ENCODE data around the gene CMTM5. TPM values are rescaled to one million over a fixed set of nuclear protein-coding genes. Genes with fewer than 3 reads are reported as not detected.
"Not testable (repeated sequence)": the region's sequence is repeated elsewhere in the genome, so short reads cannot be mapped to it uniquely, and the experiment has no call there.

CMTM5 gene
- total and polyA plus RNA-seq, 7 donors, result 1.2 to 4.6 (median 3.1) TPM; not detected in 2

DNA sequence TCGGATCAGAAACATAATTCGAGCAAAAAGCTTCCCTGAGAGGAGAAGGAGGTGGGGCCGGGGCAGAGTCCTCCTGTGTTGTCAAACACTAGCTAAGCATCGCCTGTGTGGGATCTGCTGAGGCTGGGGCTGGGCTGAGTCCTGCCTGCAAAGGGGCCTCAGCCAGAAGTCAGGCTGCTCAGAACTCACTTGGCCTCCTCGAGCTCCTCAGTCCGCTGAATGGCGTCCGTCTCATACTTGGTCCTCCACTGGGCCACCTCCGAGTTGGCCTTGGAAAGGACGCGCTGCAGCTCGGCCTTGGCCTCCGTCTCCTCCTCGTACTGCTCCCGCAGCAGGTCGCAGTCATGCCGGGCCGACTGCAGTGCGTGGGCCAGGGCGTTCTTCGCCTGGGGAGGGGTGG is 41.2 kb downstream of the CMTM5 start:
- no peaks in the 10 kb centered on the region for H3K27me3 ChIP-seq
- 84 to 90% methylated on average over 21 of the region's 21 CpGs for WGBS, 2 donors
- H3K9me3 ChIP-seq, result no peaks in the 10 kb centered on the region
- H3K4me1 ChIP-seq, result no peaks in the 10 kb centered on the region
- no peaks in the 10 kb centered on the region for H3K36me3 ChIP-seq
- H3K27ac ChIP-seq, result no peak overlapping the region
- no peak overlapping the region for H3K4me3 ChIP-seq
- no peak for DNase-seq
- intact Hi-C loops (cut with DNase I), result no loop called here
- no peak for TF ChIP-seq EP300 (IDR thresholded peaks at IDR 0.05)
- TF ChIP-seq POLR2AphosphoS5 (IDR thresholded peaks at IDR 0.05), result no peak
- no peak for TF ChIP-seq POLR2A (IDR thresholded peaks at IDR 0.05)
- TF ChIP-seq, protein P1, sequence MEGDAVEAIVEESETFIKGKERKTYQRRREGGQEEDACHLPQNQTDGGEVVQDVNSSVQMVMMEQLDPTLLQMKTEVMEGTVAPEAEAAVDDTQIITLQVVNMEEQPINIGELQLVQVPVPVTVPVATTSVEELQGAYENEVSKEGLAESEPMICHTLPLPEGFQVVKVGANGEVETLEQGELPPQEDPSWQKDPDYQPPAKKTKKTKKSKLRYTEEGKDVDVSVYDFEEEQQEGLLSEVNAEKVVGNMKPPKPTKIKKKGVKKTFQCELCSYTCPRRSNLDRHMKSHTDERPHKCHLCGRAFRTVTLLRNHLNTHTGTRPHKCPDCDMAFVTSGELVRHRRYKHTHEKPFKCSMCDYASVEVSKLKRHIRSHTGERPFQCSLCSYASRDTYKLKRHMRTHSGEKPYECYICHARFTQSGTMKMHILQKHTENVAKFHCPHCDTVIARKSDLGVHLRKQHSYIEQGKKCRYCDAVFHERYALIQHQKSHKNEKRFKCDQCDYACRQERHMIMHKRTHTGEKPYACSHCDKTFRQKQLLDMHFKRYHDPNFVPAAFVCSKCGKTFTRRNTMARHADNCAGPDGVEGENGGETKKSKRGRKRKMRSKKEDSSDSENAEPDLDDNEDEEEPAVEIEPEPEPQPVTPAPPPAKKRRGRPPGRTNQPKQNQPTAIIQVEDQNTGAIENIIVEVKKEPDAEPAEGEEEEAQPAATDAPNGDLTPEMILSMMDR (IDR thresholded peaks at IDR 0.05), result no peak

DNA sequence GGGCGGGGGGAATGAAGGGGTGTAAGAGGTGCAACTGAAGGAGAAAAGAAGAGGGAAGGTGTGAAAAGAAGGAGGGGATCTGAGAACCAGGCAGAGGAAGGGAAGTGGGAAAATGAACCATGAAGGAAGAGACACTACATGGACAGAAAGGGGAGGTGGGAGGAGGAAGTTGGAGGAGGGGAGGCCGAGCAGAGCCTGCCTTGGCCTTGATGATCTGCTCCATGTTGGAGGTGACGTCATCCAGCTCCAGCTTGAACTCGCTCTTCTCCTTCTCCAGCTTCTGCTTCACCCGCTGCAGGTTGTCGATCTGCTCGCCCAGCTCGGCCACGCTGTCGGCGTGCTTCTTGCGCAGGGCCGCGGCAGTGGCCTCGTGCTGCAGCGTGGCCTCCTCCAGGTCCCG is 42.8 kb downstream of the CMTM5 start:
- H3K9me3 ChIP-seq; H3K4me3 ChIP-seq; H3K27ac ChIP-seq; H3K4me1 ChIP-seq; H3K36me3 ChIP-seq; intact Hi-C loops (cut with DNase I); DNase-seq; H3K27me3 ChIP-seq: not testable (repeated sequence)
- WGBS, 2 donors, result 84 to 85% methylated on average over 3 of the region's 17 CpGs

GRCh38 chr14:23421594-23421993 is 44.7 kb downstream of the CMTM5 start:
- Histone ChIP-seq H3K4me1 (no peaks in the 10 kb centered on the region), H3K9me3 (no peaks in the 10 kb centered on the region), H3K27ac (no peak overlapping the region), H3K27me3 (no peaks in the 10 kb centered on the region), H3K36me3 (no peaks in the 10 kb centered on the region), H3K4me3 (no peak overlapping the region)
- intact Hi-C loops (cut with DNase I), result no loop called here
- TF ChIP-seq, protein P1 (IDR thresholded peaks at IDR 0.05), result no peak
- no peak for TF ChIP-seq POLR2A (IDR thresholded peaks at IDR 0.05)
- TF ChIP-seq POLR2AphosphoS5 (IDR thresholded peaks at IDR 0.05), result no peak
- no peak for TF ChIP-seq EP300 (IDR thresholded peaks at IDR 0.05)
- DNase-seq, result no peak

DNA sequence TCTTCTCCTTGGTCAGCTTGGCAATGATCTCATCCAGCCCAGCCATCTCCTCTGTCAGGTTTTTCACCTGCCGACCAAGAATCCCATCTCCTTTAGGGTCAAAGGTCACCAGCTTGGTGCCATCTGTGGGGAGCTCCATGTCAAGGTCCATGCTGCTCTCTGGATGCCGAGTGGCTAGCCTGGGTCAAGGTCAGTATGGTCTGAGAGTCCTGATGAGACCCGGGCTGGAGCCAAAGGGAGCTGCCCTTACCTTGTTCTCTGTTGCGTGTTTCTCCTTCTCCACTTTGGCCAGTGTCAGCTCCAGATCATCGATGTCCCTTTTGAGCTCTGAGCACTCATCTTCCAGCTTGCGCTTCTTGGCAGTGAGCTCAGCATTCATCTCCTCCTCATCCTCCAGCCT is 46.8 kb downstream of the CMTM5 start:
- intact Hi-C loops (cut with DNase I), result no loop called here
- Histone ChIP-seq H3K27ac (no peak overlapping the region), H3K4me1 (no peaks in the 10 kb centered on the region), H3K27me3 (no peaks in the 10 kb centered on the region), H3K4me3 (no peak overlapping the region), H3K36me3 (no peaks in the 10 kb centered on the region), H3K9me3 (no peaks in the 10 kb centered on the region)
- WGBS, 2 donors, result 80 to 90% methylated on average over 6 of the region's 6 CpGs
- DNase-seq, result no peak
- TF ChIP-seq POLR2A (IDR thresholded peaks at IDR 0.05), result no peak
- TF ChIP-seq EP300 (IDR thresholded peaks at IDR 0.05), result no peak
- no peak for TF ChIP-seq POLR2AphosphoS5 (IDR thresholded peaks at IDR 0.05)
- TF ChIP-seq, protein P1 (IDR thresholded peaks at IDR 0.05), result no peak

- intact Hi-C loops (cut with DNase I), result no loop called here
- 84% methylated on average over 10 of the region's 10 CpGs for WGBS, 2 donors
These were observed 48.3 kb downstream of the CMTM5 start for GRCh38 chr14:23425169-23425568.

GRCh38 chr14:23425798-23426197 is 49.0 kb downstream of the CMTM5 start:
- H3K4me1 ChIP-seq; H3K4me3 ChIP-seq; H3K27ac ChIP-seq; DNase-seq; H3K9me3 ChIP-seq; H3K27me3 ChIP-seq; H3K36me3 ChIP-seq; intact Hi-C loops (cut with DNase I): not testable (repeated sequence)
- WGBS, 2 donors, result 87 to 91% methylated on average over 6 of the region's 6 CpGs

More at GRCh38 chr14:23425169-23425568, 48.3 kb downstream of the CMTM5 start:
- TF ChIP-seq POLR2A (IDR thresholded peaks at IDR 0.05) (no peak), EP300 (IDR thresholded peaks at IDR 0.05) (no peak), POLR2AphosphoS5 (IDR thresholded peaks at IDR 0.05) (no peak)
- TF ChIP-seq, protein P1 (IDR thresholded peaks at IDR 0.05), result no peak
- Histone ChIP-seq H3K4me3 (no peak overlapping the region), H3K4me1 (no peaks in the 10 kb centered on the region), H3K36me3 (no peaks in the 10 kb centered on the region), H3K27ac (no peak overlapping the region), H3K9me3 (no peaks in the 10 kb centered on the region), H3K27me3 (no peaks in the 10 kb centered on the region)
- no peak for DNase-seq
